GM21737 (cell line): ENCODE measurements around the gene GFPT2.

Experiments
- ATAC-seq: cut with Tn5 transposase; IDR thresholded peaks from one replicate; pipeline ENCODE4 v1.9.1; 2021; ENCODE audit warnings: mild to moderate bottlenecking, moderate library complexity; ENCODE audit not compliant: unreplicated experiment

The GFPT2 gene

GRCh38 chr5:180352116-180353047, 754 bp downstream of the GFPT2 start:
- no peak for ATAC-seq

DNA sequence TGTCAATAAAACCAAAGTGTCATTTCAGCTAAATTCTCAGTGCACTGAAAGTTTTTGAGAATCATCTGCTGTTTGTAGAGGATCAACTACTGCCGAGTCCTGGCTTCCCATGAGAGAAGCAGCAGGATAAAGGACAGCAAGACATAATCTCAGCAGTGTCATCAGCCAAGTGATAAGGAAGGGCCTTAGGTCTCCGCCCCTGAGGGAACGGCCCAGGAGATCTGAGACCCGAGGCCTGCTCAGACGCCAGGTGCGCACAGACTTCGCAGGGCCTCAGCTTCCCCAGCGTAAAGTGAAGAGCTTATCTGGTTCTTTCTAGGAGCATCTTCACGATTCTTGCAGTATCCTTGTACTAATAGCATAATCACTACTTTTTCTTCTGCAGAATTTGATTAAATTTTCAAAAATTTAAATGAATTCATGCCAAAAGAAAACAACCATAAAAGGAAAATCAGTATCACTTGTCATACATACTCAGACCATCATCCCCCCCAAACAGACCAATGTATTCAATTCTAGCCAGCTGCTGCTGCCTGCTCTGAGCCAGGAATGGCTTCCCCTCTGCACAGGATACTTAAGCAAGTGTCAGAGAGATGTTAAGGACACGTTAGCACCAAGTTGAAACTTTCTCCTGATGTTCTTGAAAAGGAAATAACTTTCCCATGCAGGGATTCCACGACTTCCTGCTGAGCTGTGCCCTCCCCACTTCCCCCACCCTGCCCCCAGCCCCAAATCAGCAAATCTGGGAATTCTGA, 2.2 kb downstream of the GFPT2 start:
- ATAC-seq: no peak

DNA sequence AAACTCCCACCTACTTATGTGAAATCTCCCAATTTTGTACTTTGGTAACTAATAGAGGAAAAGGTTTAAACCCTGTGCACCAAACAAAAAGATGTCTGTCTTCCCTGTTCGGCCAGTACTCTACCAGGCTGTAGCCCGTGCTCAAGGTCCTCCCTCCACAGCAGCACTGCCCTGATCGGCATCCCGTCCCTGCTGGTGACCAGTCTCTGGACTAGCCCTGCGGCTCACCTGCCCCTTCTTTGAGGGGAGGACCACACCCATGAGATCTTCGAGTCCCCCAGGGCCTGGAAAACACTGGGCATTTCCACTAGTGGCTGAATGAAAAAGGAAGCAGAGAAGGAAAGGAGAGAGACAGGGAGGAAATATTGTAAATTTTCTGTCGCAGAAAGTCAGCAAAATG, 2.8 kb downstream of the GFPT2 start:
- ATAC-seq: no peak

- no peak for ATAC-seq
Measured at GRCh38 chr5:180349391-180349790, 3.7 kb downstream of the GFPT2 start.

- ATAC-seq: no peak
Measured at GRCh38 chr5:180348336-180348735, 4.8 kb downstream of the GFPT2 start.

GRCh38 chr5:180347702-180348101, 5.4 kb downstream of the GFPT2 start:
- no peak for ATAC-seq

- ATAC-seq: no peak
Measured at GRCh38 chr5:180346358-180346757, 6.8 kb downstream of the GFPT2 start.

GRCh38 chr5:180345781-180346180, 7.4 kb downstream of the GFPT2 start:
- no peak for ATAC-seq

DNA sequence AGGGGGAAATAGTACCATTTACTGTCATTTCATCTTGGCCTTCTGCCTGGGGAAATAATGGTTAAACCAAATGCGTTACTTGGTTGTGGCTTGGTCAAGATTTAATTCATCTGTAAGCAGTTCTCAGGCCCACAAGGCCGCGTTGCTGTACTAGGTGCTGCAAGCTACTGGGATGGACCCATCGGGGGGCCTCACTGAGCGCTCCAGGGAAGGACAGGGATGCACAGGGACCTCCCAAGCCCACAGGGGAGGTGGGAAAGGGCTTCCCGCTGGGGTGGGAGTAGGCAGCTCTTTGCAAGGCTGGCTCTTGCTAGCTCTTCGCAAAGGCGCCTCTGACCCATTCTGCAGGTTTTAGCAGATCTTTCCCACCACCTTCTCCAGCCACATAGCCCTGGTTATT, 8.0 kb downstream of the GFPT2 start:
- ATAC-seq: no peak

GRCh38 chr5:180344696-180344999, 8.5 kb downstream of the GFPT2 start:
- ATAC-seq: no peak

DNA sequence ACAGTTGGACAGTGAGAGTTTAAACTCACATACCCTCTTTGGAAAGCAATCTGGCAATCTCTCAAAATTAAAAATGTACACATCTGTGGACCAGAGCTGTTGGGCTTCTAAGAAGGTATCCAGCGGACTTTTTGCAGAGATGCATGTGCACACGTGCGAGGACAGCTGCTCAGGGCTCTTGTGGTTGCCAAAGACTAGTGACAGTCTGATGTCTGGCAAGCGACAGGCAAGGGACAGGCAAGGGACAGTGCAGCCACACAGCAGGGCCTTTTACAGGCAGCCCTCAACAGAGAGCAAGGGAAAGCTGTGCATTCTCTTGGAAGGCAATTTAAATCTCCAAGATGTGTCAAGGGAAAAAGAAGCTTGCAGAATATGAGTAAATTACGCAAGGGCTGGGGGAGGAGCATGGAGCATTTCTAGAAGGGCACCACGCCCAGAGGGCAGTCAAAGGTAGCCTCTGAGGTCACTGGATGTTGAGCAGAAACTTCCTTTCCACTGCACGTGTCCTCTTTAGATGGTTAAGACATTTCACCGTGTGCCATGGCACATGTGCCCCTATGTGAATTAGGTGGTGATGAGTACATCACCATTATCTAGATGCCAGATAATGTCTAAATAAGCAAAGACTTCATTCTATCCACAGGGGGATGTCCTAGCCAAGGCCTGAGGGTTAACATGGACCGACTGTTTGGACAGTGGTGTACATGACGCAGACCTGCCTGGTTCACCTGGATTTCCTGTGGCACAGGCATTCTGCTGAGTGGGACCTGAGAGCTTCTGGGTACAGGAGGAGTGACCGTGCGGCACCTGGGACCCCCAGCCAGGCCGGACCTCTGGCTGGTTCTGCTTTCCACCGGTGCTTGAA, 9.1 kb downstream of the GFPT2 start:
- ATAC-seq: no peak

- no peak for ATAC-seq
Measured at GRCh38 chr5:180343110-180343830, 9.9 kb downstream of the GFPT2 start.

- ATAC-seq: no peak
Measured at GRCh38 chr5:180341595-180341994, 11.5 kb downstream of the GFPT2 start.

- ATAC-seq: no peak
Measured at GRCh38 chr5:180340856-180341255, 12.3 kb downstream of the GFPT2 start.

GRCh38 chr5:180339583-180340183, 13.5 kb downstream of the GFPT2 start:
- no peak for ATAC-seq

- ATAC-seq: no peak
Measured at GRCh38 chr5:180338001-180338707, 15.0 kb downstream of the GFPT2 start.

DNA sequence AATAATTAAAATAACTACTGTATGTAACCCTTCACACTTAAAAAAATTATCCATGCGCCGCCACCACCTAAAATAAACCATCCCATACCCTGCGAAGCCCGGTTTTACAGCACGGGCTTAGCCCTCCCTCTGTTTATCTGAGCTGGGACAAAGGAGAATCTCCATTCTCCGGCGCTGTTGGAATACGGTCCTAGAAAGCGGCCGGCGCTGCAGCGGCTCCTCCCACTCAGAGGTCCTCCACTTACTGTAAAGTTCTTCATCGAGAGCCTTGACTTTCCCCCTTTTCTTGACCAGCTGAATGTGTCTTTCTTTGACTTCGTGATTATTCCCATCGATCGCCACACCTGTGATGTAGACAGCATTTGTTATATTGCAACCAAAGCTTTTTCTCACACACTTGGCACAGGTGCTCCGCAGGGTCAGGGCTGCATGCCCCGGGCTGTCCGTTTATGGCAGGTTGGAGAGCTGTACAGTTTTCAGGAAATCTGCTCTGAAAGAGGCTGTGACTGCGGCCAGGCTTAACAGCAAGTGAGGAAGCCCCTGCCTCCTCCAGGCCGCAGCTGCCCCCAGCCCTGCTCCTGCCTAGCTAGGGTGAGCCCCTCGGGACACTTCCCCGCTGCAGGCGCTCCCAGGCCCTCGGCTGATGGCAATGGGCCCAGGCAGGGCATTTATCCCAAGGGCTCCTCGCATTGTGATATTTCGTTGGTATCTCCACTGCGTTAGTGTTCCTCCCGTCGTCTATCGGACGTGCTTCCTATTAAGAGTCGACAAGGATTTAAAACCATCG, 16.7 kb downstream of the GFPT2 start:
- ATAC-seq: no peak

- no peak for ATAC-seq
Measured at GRCh38 chr5:180335614-180336233, 17.4 kb downstream of the GFPT2 start.
